Lower leg skin (tissue), 3 donors: ENCODE data around the gene KCTD5.

Source experiments
- CTCF ChIP-seq, 3 donors: fragments of 450-650 bp; IDR thresholded peaks; one replicate each; pipeline ENCODE4 v1.5.1; 2016; ENCODE audit warnings: antibody characterized with exemption in 3 of 3, mild to moderate bottlenecking in 3 of 3, moderate library complexity in 2 of 3
- POLR2A ChIP-seq, 2 donors: fragments of 450-650 bp; IDR thresholded peaks; one replicate each; pipeline ENCODE4 v1.6.1; 2016 to 2017; ENCODE audit warnings: antibody characterized with exemption in 2 of 2, mild to moderate bottlenecking in 1 of 2, moderate library complexity in 1 of 2

GRCh38 chr16:2711370-2712062, 29.2 kb downstream of the KCTD5 start:
- TF ChIP-seq CTCF (IDR thresholded peaks at IDR 0.05) (no peak), POLR2A (IDR thresholded peaks at IDR 0.05) (no peak)
